Measurements from ENCODE around the gene IFNA4.

DNA sequence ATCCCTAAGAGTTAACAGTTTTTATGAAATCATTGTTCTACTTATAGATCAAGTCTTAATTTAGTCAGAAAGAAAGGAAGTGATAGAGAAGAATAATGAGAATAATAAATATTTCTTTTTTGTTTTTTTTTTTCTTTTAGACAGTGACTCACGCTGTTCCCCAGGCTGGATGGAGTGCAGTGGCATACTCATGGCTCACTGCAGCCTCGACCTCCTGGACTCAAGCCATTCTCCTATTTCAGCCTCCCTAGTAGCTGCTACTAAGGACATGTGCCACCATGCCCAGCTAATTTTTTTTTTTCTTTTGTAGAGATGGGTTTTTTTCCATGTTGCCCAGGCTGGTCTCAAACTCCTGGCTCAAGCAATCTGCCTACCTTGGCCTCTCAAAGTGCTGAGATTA, 31.9 kb downstream of the IFNA4 start:
- TF ChIP-seq, protein P1, sequence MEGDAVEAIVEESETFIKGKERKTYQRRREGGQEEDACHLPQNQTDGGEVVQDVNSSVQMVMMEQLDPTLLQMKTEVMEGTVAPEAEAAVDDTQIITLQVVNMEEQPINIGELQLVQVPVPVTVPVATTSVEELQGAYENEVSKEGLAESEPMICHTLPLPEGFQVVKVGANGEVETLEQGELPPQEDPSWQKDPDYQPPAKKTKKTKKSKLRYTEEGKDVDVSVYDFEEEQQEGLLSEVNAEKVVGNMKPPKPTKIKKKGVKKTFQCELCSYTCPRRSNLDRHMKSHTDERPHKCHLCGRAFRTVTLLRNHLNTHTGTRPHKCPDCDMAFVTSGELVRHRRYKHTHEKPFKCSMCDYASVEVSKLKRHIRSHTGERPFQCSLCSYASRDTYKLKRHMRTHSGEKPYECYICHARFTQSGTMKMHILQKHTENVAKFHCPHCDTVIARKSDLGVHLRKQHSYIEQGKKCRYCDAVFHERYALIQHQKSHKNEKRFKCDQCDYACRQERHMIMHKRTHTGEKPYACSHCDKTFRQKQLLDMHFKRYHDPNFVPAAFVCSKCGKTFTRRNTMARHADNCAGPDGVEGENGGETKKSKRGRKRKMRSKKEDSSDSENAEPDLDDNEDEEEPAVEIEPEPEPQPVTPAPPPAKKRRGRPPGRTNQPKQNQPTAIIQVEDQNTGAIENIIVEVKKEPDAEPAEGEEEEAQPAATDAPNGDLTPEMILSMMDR (conservative IDR thresholded peaks at IDR 0.05; ENCODE audit: low read length), result no peak
- TF ChIP-seq EZH2phosphoT487 (IDR thresholded peaks at IDR 0.05; ENCODE audit: borderline replicate concordance, low read depth, low read length), result no peak

Measured in OCI-LY7 (cell line).